HG03066 (cell line): ENCODE results near the gene SNX20.

Experiments used
- ATAC-seq: cut with Tn5 transposase; IDR thresholded peaks from one replicate; pipeline ENCODE4 v1.9.1; 2021; ENCODE audit warnings: low read depth; ENCODE audit not compliant: unreplicated experiment

SNX20 gene

GRCh38 chr16:50622643-50623369 is 58.3 kb downstream of the SNX20 start:
- no peak for ATAC-seq

DNA sequence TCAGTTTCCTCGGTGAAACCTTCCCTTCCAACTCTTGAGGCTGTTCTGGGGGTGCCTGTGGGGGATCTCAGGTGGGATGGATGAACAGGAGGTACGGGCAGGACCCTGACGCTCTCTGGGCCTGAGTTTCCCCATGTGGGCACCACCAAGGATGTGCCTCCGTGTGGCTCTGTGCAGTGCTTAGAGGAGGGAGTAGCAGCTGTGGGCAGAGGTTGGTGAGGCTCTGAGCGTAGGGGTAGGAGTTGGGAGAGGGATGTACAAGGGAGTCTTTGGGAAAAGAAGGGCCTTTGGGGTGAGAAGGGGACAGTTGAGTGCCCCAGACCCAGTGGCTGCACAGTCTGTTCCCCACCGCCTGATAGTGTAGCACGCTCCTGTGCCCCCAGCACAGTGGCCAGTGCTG is 59.1 kb downstream of the SNX20 start:
- ATAC-seq = no peak
